ENCODE measurements around the gene FBXW11.
"Not testable (repeated sequence)": the region's sequence is repeated elsewhere in the genome, so short reads cannot be mapped to it uniquely, and the experiment has no call there.

FBXW11 gene

DNA sequence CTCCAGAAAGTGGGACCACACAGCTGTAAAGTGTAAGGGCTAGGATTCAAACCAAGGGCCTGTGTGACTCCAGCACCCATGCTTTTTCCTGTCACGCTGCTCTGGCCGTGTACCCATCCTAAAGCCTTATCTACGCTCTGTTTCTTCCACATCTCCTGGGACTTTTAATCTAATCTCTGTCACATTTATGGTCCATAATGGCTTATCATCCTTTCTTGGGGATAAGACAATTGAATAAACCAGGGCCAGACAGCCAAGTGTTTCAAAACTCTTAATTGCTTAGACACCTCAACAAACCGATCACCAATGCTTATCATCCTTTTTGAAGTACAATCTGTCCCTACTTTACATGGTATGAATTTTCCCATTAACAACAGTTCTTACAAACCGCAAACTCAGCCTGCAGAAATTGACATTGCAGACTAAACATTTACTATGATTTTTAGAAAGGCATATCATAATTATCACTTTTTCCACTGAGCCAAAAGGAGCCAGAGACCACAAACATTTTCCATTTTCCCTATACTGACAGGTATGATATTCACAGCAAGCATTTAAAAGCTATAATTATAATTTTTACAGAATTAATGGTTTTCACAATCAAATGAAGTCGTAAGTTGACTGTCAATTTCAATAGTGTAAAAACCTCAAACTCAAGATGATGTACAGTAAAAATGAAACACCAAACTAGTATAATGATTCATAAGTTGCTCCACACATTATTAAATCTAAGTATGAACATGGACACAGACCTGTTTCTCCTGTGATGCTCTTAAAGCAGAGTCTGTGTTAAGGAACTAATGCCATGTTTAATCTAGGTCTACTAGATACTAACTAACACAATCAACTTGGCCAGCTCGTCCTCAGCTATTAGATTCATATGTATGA is 99.5 kb downstream of the FBXW11 start:
- no peak for DNase-seq

DNA sequence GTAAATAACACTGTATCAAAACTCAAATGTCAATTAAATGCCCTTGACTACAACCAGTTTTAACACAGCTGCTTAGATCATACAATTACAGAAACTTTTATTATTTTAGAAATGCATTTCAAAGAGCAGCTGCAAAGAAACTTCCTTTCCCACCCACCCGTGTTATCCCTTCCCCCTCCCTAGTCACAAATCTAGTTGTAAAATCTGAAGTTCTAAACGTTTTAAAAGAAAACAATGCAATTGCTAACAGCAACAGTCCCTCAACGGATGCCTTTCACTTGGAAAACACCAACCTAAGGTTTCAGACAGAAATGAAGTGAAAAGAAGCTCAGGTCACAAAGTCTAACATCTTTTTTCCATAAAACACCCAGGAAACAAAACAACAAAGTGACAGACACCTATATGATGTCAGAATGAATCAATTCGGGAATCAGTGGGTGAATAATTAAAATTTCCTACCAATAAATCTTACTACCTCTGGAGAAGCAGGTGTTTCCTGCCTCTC is 100.3 kb downstream of the FBXW11 start:
- no peak for DNase-seq

DNA sequence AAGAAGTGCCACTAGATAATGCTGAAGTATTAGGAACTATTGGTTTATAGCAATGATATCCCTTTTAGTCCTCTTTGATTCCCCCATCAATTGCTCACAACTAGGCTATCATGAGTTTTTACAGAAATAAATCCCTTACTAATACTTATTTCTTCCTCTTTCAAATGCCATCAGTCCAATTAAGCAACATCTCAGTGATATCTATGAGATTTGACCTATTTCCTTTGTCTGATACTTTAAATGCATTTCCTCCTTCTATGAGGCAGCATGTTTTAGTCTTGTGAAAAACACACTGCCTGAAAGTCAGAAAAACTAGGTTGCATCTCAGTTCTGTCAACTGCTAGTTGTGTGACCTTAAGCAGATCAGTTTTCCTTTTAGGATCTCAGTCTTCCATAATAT is 101.6 kb downstream of the FBXW11 start:
- no peak for DNase-seq

DNA sequence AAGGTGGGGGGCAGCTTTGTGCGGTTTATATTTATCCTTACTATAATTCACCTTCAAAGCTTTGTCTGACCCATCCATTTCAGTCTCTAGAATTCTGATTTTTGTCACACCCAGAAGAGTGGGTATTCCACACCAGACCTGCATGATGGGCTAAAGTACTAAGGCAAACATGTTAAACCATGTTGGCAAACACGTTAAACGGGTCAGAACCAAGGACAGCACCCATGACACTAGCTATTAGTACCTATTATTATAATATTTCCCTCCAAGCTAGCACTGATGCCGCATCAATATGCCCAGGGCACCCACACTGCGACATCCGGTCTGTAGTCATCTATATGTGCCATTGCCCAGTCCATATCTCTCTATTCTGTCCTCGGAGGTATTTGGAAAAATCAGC is 104.7 kb downstream of the FBXW11 start:
- no peak for DNase-seq

DNA sequence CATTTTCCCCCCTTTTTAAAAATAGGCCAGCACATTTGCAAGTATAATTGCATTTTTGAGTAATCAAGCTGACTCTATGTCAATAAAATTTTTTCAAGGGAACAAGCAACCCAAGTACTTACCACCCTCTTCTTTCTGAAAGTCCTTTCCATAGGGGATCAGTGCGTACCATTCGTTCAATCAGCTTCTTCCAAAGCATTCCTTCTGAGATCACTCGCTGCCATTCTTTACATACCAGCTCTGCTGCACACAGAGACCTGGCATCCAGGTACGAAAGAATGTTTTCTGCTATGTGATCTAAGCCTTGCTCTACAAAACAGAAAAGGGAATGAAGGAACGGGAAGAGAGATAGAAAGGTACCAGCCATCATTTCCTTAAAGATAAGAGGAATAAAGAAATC is 106.6 kb downstream of the FBXW11 start:
- DNase-seq = no peak

DNA sequence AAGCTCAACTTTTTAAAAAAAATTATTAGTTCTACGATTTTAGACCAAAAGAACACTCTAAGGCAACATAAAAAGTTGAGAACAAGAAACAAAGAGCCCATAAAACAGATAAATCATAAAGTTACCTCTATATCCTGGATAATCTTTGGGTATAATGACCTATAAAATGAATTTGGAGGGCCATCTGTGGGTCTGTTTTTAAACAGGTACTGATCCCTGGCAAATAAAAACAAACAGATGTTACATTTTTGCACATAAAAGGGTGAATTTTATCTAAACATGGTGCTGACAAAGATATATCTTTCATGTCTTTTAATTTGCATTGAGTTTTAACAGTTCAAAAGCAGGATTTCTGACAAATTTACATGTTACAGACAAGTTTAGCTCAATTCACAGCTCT is 107.6 kb downstream of the FBXW11 start:
- DNase-seq = no peak

DNA sequence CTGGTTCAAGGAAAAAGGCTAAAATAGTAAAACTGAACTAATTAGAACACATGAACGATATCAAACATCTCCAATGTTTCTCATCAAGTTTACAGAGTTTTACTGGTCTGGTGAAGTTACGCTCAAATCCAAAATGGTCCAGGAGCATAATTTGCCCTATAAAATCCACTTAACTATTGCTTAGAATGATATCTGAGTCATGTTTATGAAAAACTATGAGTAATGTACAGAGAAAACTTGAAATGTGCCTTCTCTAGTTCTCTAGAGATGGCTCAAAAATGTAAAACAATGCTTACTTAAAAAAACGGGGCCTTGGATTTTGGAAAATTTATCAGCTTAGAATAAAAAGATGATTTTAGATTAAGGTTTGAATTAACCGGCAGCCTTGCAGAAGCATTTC is 108.1 kb downstream of the FBXW11 start:
- no peak for DNase-seq

DNA sequence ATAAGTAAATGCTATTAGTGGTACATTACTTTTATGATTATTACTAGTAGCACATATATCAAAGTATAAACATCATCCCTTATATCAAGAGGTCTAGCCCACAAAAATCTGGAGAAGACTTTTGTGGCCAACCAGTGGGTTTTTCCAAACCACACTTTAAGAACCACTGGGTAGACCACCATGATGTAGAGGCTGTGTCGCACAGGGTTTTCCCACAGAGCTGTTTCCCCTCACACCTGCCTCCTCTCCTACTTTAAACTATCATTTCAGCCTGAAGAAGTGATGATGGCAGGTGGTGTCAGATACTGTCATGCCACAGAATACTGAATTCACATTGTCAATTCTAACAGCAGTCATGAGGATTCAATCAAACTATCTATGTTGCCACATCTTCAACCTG is 109.2 kb downstream of the FBXW11 start:
- peak in 1 of 2 donors; percentile 16 for DNase-seq

DNA sequence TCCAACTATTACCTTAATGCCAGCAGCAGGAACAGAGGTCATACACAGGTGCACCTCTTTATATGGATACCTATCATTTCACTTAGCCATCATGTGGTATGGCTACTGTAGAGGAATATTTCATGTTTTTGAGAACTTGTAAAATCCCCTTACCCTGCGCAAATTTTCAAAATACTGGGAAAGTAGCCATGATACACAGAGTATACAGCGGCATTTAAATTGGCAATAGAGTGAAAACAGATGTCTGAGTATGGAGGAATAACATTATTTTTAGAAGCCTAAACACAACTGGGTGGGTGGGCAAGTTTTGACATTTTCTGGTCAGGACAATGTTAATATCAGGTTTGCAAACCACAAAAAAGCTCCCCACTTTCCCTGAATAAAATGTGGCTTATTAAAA is 111.4 kb downstream of the FBXW11 start:
- no peak for DNase-seq

DNA sequence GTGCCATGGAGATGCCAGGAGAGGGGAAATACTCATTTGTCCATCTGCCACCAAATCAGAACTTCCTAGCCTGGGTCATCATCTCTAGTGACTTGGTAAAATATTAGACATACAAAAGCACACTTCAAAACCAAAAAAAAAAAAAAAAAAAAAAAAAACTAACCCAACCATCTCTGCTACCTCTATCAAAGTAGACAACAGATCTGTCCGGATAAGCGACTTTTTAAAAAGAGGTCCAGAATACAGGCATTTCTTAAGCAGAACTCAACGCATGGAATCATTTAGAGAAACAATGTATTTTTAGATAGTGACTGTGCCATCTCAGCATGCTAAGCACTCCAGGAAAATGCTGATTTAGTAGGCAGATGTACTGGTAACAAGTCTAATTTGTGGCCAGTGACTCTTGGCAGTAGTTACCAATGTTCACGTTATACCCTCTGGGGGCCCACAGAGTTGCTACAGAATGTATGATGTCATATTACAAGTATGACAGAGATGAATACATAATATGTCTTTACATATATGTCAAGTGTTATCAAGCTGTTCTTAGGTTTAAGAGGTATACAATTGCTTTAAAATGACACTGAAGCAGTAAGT is 113.0 kb downstream of the FBXW11 start:
- no peak for DNase-seq

DNA sequence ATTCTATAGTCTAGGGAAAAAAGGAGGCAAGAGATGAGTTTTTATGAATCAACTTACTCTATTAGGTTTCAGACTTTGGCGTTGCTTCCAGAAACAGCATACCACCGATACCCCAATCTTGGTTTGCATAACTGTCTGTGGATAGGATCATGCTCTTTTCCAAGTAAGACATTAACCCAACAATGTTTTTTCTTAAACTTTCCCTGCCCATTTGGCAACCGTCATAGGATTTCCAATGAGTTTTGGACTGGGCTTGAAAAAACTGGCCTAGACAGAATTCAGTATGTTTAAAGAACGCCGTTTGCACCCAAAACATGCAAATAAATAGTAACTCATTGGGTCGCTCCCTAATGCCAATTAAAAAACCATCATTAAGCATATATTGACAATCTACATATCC is 114.8 kb downstream of the FBXW11 start:
- no peak for DNase-seq

DNA sequence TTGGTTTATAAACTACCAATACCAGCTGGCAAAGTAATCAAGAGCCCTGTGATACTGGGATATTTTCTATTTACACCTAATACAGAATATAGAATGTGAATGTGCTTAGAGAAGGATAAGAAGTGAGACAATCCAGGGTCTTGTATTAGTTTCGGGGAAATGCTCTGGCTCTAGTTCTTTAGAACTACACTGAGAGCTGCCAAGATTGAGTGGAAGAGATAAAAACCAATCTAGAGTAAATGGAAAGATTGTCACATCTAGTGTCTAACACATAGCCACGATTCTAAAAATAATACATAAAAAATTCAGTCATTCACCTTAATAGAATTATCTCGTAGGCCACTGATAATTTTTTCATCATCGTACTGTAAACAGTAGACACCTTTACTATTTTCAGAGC is 115.3 kb downstream of the FBXW11 start:
- DNase-seq = no peak

DNA sequence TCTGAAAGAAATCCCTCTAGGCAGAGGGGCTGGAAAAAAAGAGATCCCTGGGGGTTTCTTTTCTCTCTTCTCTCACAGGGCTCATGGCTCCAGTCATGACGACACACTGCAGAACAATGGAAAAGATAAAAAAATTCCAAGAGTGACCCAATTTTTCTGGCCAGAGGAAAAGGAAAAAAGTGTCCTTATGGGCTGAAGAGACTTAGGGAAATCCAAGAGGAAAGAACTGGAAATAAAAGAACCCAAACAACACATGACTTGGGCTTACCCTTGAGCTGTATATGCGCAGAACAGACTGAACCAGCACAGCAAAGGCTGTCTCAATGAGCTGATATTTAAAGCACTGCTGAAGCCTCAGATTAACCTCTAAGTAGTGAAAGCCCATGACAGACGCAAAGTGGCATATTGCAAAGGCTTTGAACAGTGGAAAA is 118.4 kb downstream of the FBXW11 start:
- DNase-seq = no peak

DNA sequence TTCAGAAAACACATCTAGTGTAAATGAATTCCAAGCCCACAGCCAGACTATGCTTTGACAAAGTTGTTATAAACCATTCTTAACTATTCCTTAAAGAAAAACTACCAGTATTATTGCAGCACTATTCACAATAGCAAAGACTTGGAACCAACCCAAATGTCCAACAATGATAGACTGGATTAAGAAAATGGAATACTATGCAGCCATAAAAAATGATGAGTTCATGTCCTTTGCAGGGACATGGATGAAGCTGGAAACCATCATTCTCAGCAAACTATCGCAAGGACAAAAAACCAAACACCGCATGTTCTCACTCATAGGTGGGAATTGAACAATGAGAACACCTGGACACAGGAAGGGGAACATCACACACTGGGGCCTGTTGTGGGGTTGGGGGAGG is 120.4 kb downstream of the FBXW11 start:
- not testable (repeated sequence) for DNase-seq

DNA sequence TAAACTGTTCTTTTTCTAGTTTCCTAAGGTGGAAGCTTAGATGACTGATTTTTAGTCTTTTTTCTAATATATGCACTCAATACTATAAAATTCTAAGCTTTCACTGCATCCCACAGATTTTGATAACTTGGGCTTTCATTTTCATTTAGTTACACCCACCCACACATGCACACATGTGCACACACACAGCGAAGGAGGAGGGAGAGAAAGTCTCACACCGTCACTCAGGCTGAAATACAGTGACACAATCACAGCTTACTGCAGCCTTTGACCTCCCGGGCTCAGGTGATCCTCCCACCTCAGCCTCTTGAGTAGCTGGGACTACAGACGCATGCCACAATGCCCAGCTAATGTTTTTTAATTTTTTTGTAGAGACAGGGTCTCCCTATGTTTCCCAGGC is 124.3 kb downstream of the FBXW11 start:
- DNase-seq = no peak

DNA sequence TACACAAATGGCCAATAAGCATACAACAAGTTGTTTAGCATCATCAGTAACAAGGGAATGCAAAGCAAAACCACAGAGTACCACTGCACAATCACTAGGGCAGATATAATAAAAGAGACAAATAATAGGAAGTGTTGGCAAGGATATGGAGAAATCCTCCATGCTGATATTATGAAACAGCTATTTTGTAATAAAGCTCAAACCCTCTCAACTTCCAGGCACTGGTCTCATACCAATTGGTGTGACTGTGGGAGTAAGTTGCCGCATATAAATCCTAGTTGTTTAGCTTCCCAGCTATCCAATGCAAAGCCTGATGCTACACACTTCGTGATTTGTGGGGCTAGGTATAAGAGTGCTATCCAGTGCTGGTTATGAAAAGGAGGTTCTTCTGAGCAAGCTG is 132.2 kb downstream of the FBXW11 start:
- no peak for DNase-seq

DNA sequence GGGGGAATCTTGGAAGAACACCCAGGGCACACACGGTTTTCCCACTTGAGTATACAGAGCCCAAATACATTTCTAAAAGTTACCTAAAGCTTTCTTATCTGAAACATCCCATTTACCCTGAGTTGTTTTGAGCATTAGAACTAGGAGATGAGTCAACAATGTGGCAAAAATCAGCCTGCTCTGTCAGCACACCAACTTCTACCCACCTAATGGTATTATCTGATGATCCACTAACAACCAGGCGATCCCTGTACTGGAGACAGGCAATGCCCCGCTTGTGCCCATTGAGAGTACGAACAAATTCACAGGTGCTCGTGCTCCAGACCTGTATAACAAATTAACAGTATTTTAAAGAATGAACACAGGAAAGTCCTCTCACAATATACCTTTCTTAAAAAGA is 133.8 kb downstream of the FBXW11 start:
- DNase-seq = no peak

DNA sequence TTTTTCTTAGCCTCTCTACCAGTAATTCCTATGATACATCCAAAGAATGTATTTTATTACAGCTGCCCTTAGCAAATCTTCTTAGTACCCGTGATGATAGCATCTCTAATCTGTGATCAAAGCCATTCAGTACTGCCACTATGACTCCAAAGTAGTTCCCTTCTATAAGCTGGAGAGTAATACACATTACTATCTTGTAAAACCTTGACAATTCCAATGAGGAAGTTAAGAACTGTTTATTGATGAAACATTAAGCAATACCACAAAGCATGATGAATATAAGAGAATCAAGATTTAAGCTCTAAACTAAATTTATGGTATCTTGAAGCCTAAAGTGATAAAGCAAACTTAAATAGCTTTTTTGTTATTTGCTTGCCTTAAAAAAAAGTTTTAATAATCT is 134.7 kb downstream of the FBXW11 start:
- no peak for DNase-seq

DNA sequence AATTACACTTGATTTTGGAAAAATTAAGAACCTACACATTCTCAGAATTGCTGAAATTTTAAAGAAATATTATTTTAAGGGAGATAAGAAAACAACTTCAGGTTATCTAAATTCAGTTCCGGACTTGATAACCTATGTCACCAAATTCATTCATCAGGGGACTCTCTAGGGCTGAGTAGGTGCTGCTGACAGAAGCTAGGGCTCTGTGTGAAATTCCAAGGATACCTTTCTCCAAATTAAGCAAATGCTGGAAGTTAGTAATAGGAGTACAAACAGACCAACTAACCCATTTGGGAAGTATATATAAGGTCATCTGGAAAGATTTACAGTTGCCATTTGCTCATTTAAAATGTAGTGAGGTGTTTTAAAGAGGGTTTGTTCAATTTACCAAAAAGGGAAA is 136.5 kb downstream of the FBXW11 start:
- DNase-seq = no peak

DNA sequence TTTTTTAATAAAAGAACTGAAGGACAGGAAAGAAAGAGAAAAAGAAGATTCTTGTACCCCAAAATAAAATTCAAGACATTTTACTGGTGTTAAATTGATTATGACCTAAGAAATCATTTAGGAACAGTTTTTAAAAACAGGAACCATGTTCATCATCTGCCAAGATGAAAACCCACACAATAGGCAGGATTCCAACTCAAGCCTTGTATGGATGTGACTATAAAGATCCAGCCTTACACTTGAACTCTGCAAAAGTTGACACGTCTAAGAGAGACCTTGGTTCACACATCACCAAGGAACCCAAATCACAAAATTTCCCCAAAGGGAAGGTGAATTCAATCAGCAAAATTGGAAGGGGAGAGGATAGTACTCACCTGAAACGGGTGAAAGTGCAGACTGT is 138.2 kb downstream of the FBXW11 start:
- DNase-seq = no peak

DNA sequence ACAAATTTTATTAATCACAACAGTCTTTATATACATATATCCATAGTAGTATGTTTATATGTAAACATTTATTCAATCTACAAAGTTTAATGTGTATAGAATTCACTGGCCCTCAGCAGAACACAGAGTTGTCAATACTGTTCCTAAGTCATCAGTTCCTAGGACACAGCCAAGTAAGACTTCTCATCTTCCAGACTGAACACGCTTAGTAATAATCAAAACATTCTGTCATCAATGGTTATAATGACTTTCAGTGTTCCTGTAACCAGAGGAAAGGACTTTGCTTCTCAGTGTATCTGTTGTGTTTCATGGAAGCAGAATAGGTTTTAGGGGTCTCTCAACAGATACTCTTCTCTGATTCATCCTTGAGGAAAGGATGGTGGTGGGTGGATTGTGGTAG is 138.7 kb downstream of the FBXW11 start:
- no peak for DNase-seq

DNA sequence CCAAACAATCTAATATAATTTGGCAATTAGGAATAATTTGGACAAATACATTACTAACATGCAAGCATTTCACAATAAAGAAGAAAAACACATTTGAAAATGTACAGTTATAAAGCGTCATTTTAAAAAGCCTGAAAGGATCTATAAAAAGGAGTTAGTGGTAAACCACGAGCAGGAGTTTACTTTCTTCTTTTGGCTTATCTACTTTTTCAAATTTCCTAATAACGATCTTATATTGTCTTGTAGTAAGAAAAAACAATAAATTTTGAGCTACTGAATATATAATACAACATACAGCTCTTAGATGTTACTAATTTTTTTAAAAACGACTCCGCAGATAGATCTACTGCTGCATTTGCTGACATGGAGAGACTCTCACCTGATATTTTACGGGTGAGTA is 141.0 kb downstream of the FBXW11 start:
- DNase-seq = no peak

DNA sequence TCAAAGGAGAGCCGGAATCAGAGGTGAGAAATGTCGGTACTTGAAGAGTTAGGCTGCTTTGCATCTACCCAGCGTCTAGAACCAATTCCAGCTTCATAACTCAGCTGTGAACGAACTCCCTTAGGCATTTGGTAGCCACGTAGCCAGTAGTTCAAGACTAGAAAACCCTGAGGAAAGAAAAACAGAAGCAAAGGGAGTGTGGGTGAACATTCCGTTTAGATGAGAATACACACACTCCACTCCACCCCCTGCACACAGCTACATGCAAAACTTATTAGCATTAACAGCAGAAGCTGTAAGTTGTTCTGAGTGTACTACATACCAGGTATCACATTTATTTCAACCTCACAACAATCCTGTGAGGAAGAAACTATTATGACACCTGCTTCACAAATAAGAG is 142.5 kb downstream of the FBXW11 start:
- DNase-seq = no peak

DNA sequence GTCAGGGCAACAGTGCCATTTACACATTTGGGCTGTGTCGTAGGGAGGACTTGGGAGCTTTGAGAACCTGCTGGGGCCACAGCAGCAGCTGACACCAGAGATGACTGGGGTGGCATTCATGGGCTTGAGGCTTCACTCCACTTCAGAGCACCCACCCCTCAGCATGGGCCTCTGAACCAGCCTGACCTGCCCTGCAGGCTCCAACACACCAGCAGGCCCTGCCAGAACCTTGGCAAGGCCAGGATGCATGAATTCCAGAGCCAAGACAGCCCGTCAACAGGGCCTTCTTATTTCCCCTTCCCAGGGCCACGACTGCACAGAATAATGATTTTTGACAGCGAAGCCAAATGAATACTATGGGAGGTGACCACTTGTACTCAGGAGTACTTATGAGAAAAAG is 143.8 kb downstream of the FBXW11 start:
- no peak for DNase-seq

DNA sequence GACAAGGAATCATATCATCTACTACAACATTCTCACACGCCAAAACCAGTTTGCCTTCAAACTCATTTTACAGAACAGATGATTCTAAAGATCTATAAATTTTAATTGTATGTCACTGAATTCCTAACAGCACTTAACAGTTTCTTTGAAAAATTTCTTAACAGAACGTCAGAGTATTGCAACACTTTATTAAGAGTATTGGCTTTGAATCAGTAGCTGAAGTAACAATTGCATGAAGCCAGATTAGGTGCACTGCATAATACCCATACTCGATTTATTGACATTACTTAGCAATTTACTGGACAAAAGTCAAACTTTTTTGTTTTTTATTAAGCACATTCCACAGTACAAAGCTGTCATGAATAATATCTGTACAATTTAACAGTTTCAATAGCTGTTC is 145.1 kb downstream of the FBXW11 start:
- DNase-seq = no peak
